HFFc6 (cell line): ENCODE results near the gene MGAT5. TPM values are rescaled to one million over a fixed set of nuclear protein-coding genes. Genes with fewer than 3 reads are reported as not detected.

ENCODE experiments used
- DNase-seq: peaks from one replicate; pipeline ENCODE4 v3.0.0-alpha.2; 2018
- H3K27ac Mint-ChIP-seq: 2 replicates; pipeline ENCODE4 v1.8.0; 2020; ENCODE audit warnings: mild to moderate bottlenecking, mixed read lengths
- H3K27me3 Mint-ChIP-seq: 2 replicates; pipeline ENCODE4 v1.8.0; 2021; ENCODE audit warnings: mild to moderate bottlenecking, moderate library complexity, mixed read lengths; ENCODE audit not compliant: insufficient read depth
- H3K36me3 Mint-ChIP-seq: 2 replicates; pipeline ENCODE4 v1.8.0; 2021; ENCODE audit warnings: low read depth, mixed read lengths
- H3K4me1 Mint-ChIP-seq: 2 replicates; pipeline ENCODE4 v1.8.0; 2020; ENCODE audit warnings: low read depth, mixed read lengths
- H3K4me3 Mint-ChIP-seq: 2 replicates; pipeline ENCODE4 v1.8.0; 2020; ENCODE audit warnings: mild to moderate bottlenecking, moderate library complexity, mixed read lengths
- H3K9me3 Mint-ChIP-seq: 2 replicates; pipeline ENCODE4 v1.8.0; 2020; ENCODE audit warnings: mild to moderate bottlenecking, mixed read lengths
- CTCF ChIP-seq: fragments of 200-600 bp; sonication (generic); IDR thresholded peaks from 2 replicates; pipeline ENCODE4 v1.5.0; 2021; ENCODE audit warnings: antibody characterized with exemption, mild to moderate bottlenecking
- total RNA-seq, 6 experiments: library from RNA; stranded (reverse); fragmentation: NEBNext Ultra II Directional; extraction: Animal tissue kit (Norgen Biotek cat#: 25700); gene quantifications; 2 replicates in 1 of 6; 3 replicates in 5 of 6; pipeline ENCODE4 v1.2.3, GENCODE V29; 2021

The MGAT5 gene
- total RNA-seq, 6 experiments from 2014 or later, result 104 to 129 (median 113) TPM

- Mint-ChIP-seq H3K27me3 (no peaks in the 10 kb centered on the region), H3K4me3 (peak overlapping the region; percentile 41), H3K9me3 (no peaks in the 10 kb centered on the region), H3K4me1 (peaks cover 34% of the 10 kb centered on the region), H3K27ac (peak overlapping the region; percentile 66), H3K36me3 (peaks cover 19% of the 10 kb centered on the region)
- DNase-seq, result peak; percentile 85
- no peak for TF ChIP-seq CTCF
These were observed 1.7 kb upstream of the MGAT5 start for GRCh38 chr2:134252092-134252750.

- H3K27me3 Mint-ChIP-seq, result no peaks in the 10 kb centered on the region
- DNase-seq, result no peak
- peaks cover 34% of the 10 kb centered on the region for H3K4me1 Mint-ChIP-seq
- H3K4me3 Mint-ChIP-seq, result no peak overlapping the region
- no peaks in the 10 kb centered on the region for H3K9me3 Mint-ChIP-seq
- H3K36me3 Mint-ChIP-seq, result peaks cover 19% of the 10 kb centered on the region
- no peak overlapping the region for H3K27ac Mint-ChIP-seq
- TF ChIP-seq CTCF, result no peak
These were observed 661 bp upstream of the MGAT5 start for GRCh38 chr2:134253117-134253704.

- no peak overlapping the region for H3K4me3 Mint-ChIP-seq
These were observed 952 bp downstream of the MGAT5 start for GRCh38 chr2:134254824-134255223.

GRCh38 chr2:134256956-134257355 is 3.1 kb downstream of the MGAT5 start:
- H3K27me3 Mint-ChIP-seq, result peaks cover 5% of the 10 kb centered on the region
- no peak overlapping the region for H3K4me3 Mint-ChIP-seq
- H3K36me3 Mint-ChIP-seq, result peaks cover 33% of the 10 kb centered on the region
- peaks cover 59% of the 10 kb centered on the region for H3K4me1 Mint-ChIP-seq
- no peak for TF ChIP-seq CTCF
- H3K9me3 Mint-ChIP-seq, result no peaks in the 10 kb centered on the region
- no peak overlapping the region for H3K27ac Mint-ChIP-seq
- no peak for DNase-seq

More at GRCh38 chr2:134254824-134255223, 952 bp downstream of the MGAT5 start:
- peaks cover 45% of the 10 kb centered on the region for H3K4me1 Mint-ChIP-seq
- TF ChIP-seq CTCF, result no peak
- no peaks in the 10 kb centered on the region for H3K9me3 Mint-ChIP-seq
- peaks cover 33% of the 10 kb centered on the region for H3K36me3 Mint-ChIP-seq
- DNase-seq, result no peak
- H3K27ac Mint-ChIP-seq, result peak overlapping the region; percentile 56; the same call in 1 of the 2 replicates
- H3K27me3 Mint-ChIP-seq, result peaks cover 5% of the 10 kb centered on the region

- peaks cover 5% of the 10 kb centered on the region for H3K27me3 Mint-ChIP-seq
- H3K4me3 Mint-ChIP-seq, result no peak overlapping the region
- H3K27ac Mint-ChIP-seq, result no peak overlapping the region
- H3K36me3 Mint-ChIP-seq, result peaks cover 33% of the 10 kb centered on the region
- TF ChIP-seq CTCF, result no peak
- no peak for DNase-seq
- peaks cover 56% of the 10 kb centered on the region for H3K4me1 Mint-ChIP-seq
- H3K9me3 Mint-ChIP-seq, result no peaks in the 10 kb centered on the region
These were observed 3.6 kb downstream of the MGAT5 start for GRCh38 chr2:134257509-134257908.
